Adipose tissue (tissue), 3 donors: ENCODE data around the gene DCAF11. TPM values are rescaled to one million over a fixed set of nuclear protein-coding genes. Genes with fewer than 3 reads are reported as not detected.

Source experiments
- H3K27ac ChIP-seq: one replicate; pipeline ENCODE4 v1.5.1; 2013; ENCODE audit warnings: low read depth, low read length
- WGBS, 3 donors: extraction: QIAGEN DNeasy Blood & Tissue Kit; methylation state at CpG; one replicate each; pipeline ENCODE4 v1.1.7; 2013; 5-methylcytosine and 5-hydroxymethylcytosine counted together
- polyA plus RNA-seq, 3 donors: library from polyadenylated mRNA; stranded (reverse); fragments of 200-250 nt; gene quantifications; one replicate each; pipeline ENCODE4 v1.2.3, GENCODE V29; 2013
- donor health status: healthy with polysubstance abuse.
- donor health status: Bipolar disorder and iron deficiency.
- donor health status: healthy.

The DCAF11 gene
- polyA plus RNA-seq, 3 donors, result 27.7 to 65.1 (median 35.6) TPM

DNA sequence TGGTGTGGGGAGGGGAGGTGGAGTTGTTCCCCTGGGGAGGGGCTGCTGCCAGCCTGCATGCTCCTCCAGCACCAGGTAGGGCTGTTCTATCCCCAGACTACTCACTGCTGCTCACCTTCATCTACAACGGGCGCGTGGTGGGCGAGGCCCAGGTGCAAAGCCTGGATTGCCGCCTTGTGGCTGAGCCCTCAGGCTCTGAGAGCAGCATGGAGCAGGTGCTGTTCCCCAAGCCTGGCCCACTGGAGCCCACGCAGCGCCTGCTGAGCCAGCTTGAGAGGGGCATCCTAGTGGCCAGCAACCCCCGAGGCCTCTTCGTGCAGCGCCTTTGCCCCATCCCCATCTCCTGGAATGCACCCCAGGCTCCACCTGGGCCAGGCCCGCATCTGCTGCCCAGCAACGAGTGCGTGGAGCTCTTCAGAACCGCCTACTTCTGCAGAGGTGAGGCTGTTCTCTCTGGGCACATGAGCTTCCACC, 50.0 kb downstream of the DCAF11 start:
- no peak overlapping the region for H3K27ac ChIP-seq
- 89 to 91% (median 90%) methylated on average over 14 of the region's 14 CpGs for WGBS, 3 donors

DNA sequence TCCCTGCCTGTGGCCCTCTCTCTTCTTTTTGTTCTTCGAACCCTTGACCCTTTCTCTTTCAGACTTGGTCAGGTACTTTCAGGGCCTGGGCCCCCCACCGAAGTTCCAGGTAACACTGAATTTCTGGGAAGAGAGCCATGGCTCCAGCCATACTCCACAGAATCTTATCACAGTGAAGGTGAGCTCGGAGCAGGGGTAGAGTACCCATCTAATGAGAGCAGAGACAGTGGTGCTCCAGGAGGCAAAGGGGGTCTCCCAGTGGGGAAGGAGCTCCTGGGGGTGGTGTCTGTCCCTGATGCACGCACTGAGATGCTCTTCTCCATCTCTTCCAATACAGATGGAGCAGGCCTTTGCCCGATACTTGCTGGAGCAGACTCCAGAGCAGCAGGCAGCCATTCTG, 51.2 kb downstream of the DCAF11 start:
- no peak overlapping the region for H3K27ac ChIP-seq
- 90 to 95% (median 91%) methylated on average over 5 of the region's 5 CpGs for WGBS, 3 donors

- no peak overlapping the region for H3K27ac ChIP-seq
- 76 to 93% (median 78%) methylated on average over 3 of the region's 3 CpGs for WGBS, 3 donors
These were observed 53.0 kb downstream of the DCAF11 start for GRCh38 chr14:24167469-24168114.

DNA sequence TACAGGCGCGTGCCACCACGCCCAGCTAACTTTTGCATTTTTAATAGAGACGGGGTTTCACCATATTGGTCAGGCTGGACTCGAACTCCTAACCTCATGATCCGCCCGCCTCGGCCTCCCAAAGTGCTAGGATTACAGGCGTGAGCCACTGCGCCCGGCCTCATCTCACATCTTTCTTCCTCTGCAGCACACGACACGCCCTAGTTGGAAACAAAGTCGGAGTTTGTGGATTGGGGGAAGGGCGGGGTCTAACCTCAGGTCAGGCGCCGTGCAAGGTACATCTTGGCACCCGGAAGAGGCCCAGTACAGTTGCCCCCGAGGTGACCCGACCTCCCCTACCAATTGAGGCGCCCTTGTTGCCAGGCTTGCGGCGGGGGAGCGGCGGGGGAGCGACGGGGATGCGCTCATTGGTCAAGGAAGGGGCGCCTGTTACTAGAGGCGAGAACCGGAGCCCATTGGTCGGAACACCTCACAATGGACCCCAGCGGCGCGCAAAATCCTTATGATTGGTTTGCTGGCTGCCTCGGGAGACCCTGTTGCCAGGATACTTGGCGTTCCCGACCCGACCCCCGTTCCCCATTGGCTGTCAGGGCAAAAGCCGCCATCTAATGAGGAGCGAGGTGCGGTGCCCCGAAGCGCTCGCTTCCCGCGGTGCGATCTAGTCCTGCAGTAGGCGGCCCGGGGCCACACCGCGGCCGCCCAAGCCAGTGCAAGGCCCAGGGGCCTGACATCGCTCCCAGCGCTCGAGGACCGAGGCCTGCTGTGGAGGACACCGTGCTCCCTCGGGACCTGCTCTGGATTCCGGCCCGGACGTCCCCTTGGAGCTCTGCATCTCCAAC, 57.1 kb downstream of the DCAF11 start, which contains the start of gene REC8:
REC8 (plus strand) TSS at position 659 of the 839 bp plus-strand sequence. CDS start 473 bp downstream, outside the sequence.
- H3K27ac ChIP-seq, result no peak within 1 kb of the TSS
- 16 to 44% (median 18%) methylated on average over 63 of the region's 63 CpGs for WGBS, 3 donors

DNA sequence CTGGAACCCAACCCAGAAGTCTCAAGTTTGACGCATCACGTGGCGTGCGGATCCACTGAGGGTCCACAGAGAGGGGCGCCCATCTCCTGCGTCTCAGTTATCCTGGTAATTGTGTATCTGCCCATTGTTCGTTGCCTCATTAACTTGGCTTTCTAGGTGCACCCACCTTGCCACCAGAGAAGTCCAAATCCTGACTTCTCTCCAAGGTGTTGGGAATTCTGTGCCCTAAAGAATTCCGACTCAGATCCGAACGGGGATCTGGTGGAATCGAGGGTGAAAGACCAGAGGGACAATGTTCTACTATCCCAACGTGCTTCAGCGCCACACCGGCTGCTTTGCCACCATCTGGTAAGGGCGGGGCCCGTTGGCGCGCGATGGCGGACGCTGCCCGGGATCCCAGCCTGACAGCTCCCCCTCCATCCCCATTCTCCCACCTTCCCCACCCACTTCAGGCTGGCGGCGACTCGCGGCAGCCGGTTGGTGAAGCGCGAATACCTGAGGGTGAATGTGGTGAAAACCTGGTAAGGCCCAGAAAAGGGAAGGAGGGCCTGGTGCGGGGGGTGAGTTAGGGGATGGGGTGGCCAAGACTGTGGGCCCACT, 57.8 kb downstream of the DCAF11 start:
- H3K27ac ChIP-seq, result no peak overlapping the region
- 41 to 71% (median 49%) methylated on average over 30 of the region's 30 CpGs for WGBS, 3 donors

- WGBS, 3 donors, result 70 to 84% (median 71%) methylated on average over 20 of the region's 20 CpGs
- no peak overlapping the region for H3K27ac ChIP-seq
These were observed 58.3 kb downstream of the DCAF11 start for GRCh38 chr14:24172871-24173281.

Other genes starting within 250 kb of the DCAF11 start
- 10 to 100 TPM; 30.6 to 56.1 (median 55.8) TPM for gene DHRS4, start 161.0 kb upstream of the DCAF11 start, polyA plus RNA-seq
- gene DHRS4L2, start 125.8 kb upstream of the DCAF11 start, polyA plus RNA-seq, result 10 to 100 TPM; 21.3 to 51.4 (median 26.8) TPM
- under 1 TPM; 0.10 to 0.56 (median 0.52) TPM for gene CARMIL3, start 62.8 kb upstream of the DCAF11 start, polyA plus RNA-seq
- under 1 TPM in 1 of 3 donors, not detected in 2; 0.01 TPM for gene CPNE6, start 43.2 kb upstream of the DCAF11 start, polyA plus RNA-seq
- gene PCK2, start 20.5 kb upstream of the DCAF11 start, polyA plus RNA-seq, result 10 to 100 TPM; 22.0 to 75.5 (median 29.5) TPM
- 1 to 10 TPM; 1.5 to 1.7 (median 1.6) TPM for gene NRL, start 172 bp downstream of the DCAF11 start, polyA plus RNA-seq
- 1 to 10 TPM in 1 of 3 donors, under 1 TPM in 1, not detected in 1; 0.61 to 4.6 TPM for gene FITM1, start 15.9 kb downstream of the DCAF11 start, polyA plus RNA-seq
- 100 to 1,000 TPM in 2 of 3 donors, 10 to 100 TPM in 1; 98.0 to 228 (median 151) TPM for gene PSME1, start 21.4 kb downstream of the DCAF11 start, polyA plus RNA-seq
- 10 to 100 TPM; 16.3 to 17.3 (median 17.2) TPM for gene EMC9, start 26.8 kb downstream of the DCAF11 start, polyA plus RNA-seq
- 100 to 1,000 TPM in 2 of 3 donors, 10 to 100 TPM in 1; 73.7 to 193 (median 107) TPM for gene PSME2, start 31.8 kb downstream of the DCAF11 start, polyA plus RNA-seq
- 10 to 100 TPM; 36.9 to 49.6 (median 39.3) TPM for gene RNF31, start 32.7 kb downstream of the DCAF11 start, polyA plus RNA-seq
- gene IRF9, start 46.5 kb downstream of the DCAF11 start, polyA plus RNA-seq, result 10 to 100 TPM; 36.3 to 79.1 (median 42.5) TPM
- 10 to 100 TPM in 1 of 3 donors, 1 to 10 TPM in 2; 3.9 to 19.8 (median 9.4) TPM for gene REC8, start 57.3 kb downstream of the DCAF11 start, polyA plus RNA-seq
- 10 to 100 TPM; 11.7 to 36.1 (median 26.7) TPM for gene IPO4, start 74.0 kb downstream of the DCAF11 start, polyA plus RNA-seq
- gene TM9SF1, start 80.7 kb downstream of the DCAF11 start, polyA plus RNA-seq, result 10 to 100 TPM; 13.6 to 44.0 (median 37.7) TPM
- under 1 TPM in 2 of 3 donors, not detected in 1; 0.05 to 0.06 TPM for gene TSSK4, start 90.9 kb downstream of the DCAF11 start, polyA plus RNA-seq
- 100 to 1,000 TPM in 1 of 3 donors, 10 to 100 TPM in 2; 59.6 to 108 (median 85.4) TPM for gene CHMP4A, start 98.7 kb downstream of the DCAF11 start, polyA plus RNA-seq
- gene MDP1, start 101.3 kb downstream of the DCAF11 start, polyA plus RNA-seq, result 10 to 100 TPM; 17.7 to 47.6 (median 21.9) TPM
- gene NEDD8, start 117.6 kb downstream of the DCAF11 start, polyA plus RNA-seq, result 100 to 1,000 TPM in 2 of 3 donors, 10 to 100 TPM in 1; 82.9 to 296 (median 245) TPM
- gene GMPR2, start 118.2 kb downstream of the DCAF11 start, polyA plus RNA-seq, result 10 to 100 TPM; 37.3 to 52.7 (median 52.0) TPM
- 10 to 100 TPM; 35.3 to 58.9 (median 49.3) TPM for gene TINF2, start 127.8 kb downstream of the DCAF11 start, polyA plus RNA-seq
- gene TGM1, start 148.4 kb downstream of the DCAF11 start, polyA plus RNA-seq, result 1 to 10 TPM; 2.5 to 4.6 (median 3.3) TPM
- gene RABGGTA, start 156.8 kb downstream of the DCAF11 start, polyA plus RNA-seq, result 10 to 100 TPM; 20.7 to 27.0 (median 23.0) TPM
- 10 to 100 TPM; 11.3 to 26.4 (median 14.8) TPM for gene DHRS1, start 185.0 kb downstream of the DCAF11 start, polyA plus RNA-seq
- 10 to 100 TPM in 2 of 3 donors, 1 to 10 TPM in 1; 6.8 to 11.6 (median 11.0) TPM for gene NOP9, start 185.1 kb downstream of the DCAF11 start, polyA plus RNA-seq
- 10 to 100 TPM; 10.3 to 18.0 (median 10.6) TPM for gene CIDEB, start 193.2 kb downstream of the DCAF11 start, polyA plus RNA-seq
- 1 to 10 TPM in 2 of 3 donors, under 1 TPM in 1; 0.79 to 5.9 (median 2.6) TPM for gene LTB4R2, start 195.4 kb downstream of the DCAF11 start, polyA plus RNA-seq
- gene LTB4R, start 196.7 kb downstream of the DCAF11 start, polyA plus RNA-seq, result 10 to 100 TPM in 1 of 3 donors, 1 to 10 TPM in 2; 5.1 to 13.3 (median 6.2) TPM
- 100 to 1,000 TPM in 1 of 3 donors, 10 to 100 TPM in 1, 1 to 10 TPM in 1; 8.7 to 107 (median 56.4) TPM for gene ADCY4, start 220.3 kb downstream of the DCAF11 start, polyA plus RNA-seq
- 10 to 100 TPM in 1 of 3 donors, 1 to 10 TPM in 2; 7.2 to 15.0 (median 8.4) TPM for gene RIPK3, start 225.2 kb downstream of the DCAF11 start, polyA plus RNA-seq